Mononuclear cell (primary cell): ENCODE measurements around the gene ASCL2. TPM values are rescaled to one million over a fixed set of nuclear protein-coding genes. Genes with fewer than 3 reads are reported as not detected.
A peak's percentile ranks its signal among the peaks of the same experiment; 100 is the strongest.

Source experiments
- H3K27me3 ChIP-seq: 2 replicates; pipeline ENCODE4 v1.6.0; 2011; ENCODE audit warnings: low read length, control low read depth; ENCODE audit not compliant: insufficient read depth
- H3K4me1 ChIP-seq: 2 replicates; pipeline ENCODE4 v1.5.1; 2011; ENCODE audit warnings: mild to moderate bottlenecking, low read length, control low read depth; ENCODE audit not compliant: insufficient read depth
- H3K4me3 ChIP-seq: 2 replicates; pipeline ENCODE4 v1.5.1; 2011; ENCODE audit warnings: mild to moderate bottlenecking, low read length, moderate library complexity
- H3K9me3 ChIP-seq: 2 replicates; pipeline ENCODE4 v1.5.1; 2011; ENCODE audit warnings: low read depth, mild to moderate bottlenecking, control low read depth, low read length
- total RNA-seq: library from RNA; depleted of rRNA; stranded (reverse); fragments of >200 nt; gene quantifications from one replicate; pipeline ENCODE4 v1.2.3, GENCODE V29; 2012

ASCL2 gene
- total RNA-seq, 1 donor = 2.3 TPM

DNA sequence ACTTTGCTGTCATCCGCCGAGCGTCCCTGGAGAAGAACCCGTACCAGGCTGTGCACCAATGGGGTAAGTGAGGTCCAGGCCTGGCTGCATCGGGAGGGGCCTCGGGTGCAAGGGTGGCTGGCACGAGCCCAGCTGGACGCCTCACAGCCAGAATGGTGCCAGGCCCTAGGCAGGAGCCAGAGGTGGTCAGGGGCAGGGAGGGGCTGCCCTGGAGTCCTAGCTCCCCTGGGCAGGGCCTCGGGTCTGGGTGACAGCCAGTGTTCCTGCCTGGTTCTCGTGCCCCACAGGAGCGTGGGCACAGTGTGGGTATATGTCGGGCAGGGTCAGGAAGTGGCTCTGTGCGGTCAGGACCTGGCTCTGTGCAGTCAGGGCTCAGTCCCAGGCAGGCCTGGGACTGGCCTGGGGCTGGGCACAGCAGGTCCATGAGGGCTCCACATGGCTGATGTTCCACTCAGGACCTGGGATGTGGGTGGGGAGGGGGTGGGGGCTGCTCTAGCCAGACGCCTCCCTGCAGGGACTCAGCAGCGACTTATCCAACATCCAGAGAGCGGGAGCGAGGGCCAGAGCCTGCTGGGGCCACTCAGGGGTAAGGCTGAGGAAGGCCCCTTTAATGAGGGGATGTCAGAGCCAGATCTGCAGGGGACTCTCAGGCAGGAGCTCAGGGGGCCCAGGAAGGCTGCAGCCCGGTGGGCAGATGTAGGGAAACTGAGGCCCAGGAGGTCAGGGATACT, 32.7 kb upstream of the ASCL2 start:
- Histone ChIP-seq H3K9me3 (no peaks in the 10 kb centered on the region), H3K4me1 (peaks cover 77% of the 10 kb centered on the region), H3K4me3 (peak overlapping the region; percentile 62), H3K27me3 (no peaks in the 10 kb centered on the region)

DNA sequence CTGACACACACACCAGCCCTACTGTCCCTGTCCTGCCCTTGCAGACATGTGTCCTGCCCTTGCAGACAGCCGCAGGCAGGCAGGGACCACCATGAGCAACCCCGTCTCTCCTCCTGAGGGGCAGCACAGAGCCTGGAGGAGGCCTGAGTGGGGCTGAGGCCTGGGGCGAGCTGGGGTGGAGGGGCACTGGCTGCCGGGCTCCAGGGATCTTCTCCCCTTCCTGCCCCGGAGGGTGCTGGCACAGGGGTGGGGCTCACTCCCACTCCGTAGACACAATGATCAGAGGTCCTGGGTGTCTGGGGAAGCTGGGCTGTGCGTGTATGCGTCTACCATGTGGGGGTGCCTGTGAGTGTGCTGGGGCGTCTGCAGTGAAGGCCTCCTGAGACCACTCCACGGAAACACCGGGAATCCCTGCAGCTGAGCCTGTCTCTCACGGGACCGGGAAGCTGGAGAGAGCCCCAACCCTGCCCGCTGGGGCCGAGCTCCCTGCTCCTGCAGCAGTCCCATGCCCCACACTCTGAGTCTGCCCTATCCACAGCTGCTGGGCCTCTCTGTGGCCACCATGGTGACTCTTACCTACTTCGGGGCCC, 32.0 kb upstream of the ASCL2 start:
- Histone ChIP-seq H3K9me3 (no peaks in the 10 kb centered on the region), H3K4me3 (peak overlapping the region; percentile 62), H3K4me1 (peaks cover 74% of the 10 kb centered on the region), H3K27me3 (no peaks in the 10 kb centered on the region)

DNA sequence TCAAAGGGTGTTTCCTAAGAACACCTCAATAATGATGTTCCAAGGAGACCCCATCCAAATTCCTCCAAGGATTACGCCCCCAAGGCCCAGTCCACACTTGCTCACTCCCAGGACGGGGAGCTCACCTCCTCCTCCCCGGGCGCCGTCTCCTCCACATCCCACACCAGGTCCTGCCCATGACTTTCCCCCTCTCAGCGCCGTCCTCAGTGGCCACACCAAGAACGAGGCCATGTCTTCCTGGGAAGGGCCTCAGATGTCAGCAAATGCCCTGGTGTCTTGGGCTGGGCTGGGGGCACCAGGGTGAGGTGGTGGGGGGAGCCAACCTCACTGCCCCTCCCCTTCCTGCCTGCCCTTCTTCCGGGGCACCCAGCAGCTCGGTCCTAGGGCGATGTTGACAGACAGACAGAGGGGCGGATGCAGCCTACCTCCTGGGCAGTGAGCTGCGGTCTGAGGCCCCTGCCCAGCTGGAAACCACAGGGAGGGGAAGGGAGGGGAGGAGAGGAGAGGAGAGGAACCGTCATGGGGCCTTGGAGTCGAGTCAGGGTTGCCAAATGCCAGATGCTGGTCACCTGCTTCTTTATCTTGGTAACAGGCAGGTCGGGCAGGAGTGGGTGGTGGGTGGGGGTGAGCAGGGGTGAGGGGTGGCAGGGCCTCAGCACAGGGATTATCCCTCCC, 31.4 kb upstream of the ASCL2 start, which contains the start of the genes C11orf21 and TSPAN32:
Gene C11orf21, minus strand, starts transcription at position 288 of the 675 bp plus-strand sequence. Its CDS starts 110 bp downstream, at position 178.
Gene TSPAN32, plus strand, starts transcription at position 383 of the 675 bp plus-strand sequence. Its CDS starts 137 bp downstream, at position 520.
- Histone ChIP-seq H3K27me3 (no peaks in the 10 kb centered on the region), H3K9me3 (no peaks in the 10 kb centered on the region), H3K4me1 (peaks cover 67% of the 10 kb centered on the region), H3K4me3 (peak within 1 kb of the TSS; percentile 62)

DNA sequence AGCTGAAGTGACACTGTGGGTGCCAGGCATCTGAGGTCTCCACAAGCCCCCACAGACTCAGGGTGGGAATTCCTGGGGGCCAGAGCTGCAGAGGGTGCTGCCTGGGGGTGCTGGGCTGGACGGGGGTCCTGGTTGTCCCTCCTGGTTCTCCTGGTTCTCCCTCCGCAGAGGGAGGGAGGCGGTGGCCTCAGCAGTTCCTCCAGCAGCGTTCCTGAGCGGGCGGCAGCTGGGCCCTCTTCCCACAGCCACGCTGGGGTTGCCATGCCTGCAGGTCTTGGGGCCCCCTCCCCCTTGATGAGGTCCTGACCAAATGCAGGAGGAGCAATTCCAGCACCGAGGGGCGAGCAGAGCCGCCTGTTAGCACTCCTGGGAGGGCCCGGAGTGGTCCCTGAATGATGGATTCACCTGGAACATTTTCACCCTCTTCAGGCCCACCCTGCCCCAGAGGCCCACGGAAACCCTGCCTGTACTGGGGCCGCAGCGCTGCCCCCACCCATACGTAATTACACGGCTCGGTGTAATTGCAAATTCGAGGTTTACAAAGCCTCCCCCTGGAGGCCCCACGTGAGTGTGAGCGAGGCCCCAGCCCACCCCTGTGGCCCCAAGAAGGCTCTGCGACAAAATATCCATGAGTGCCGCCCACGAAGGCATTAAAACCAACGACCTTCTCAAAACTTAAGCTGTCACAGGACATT, 30.7 kb upstream of the ASCL2 start:
- Histone ChIP-seq H3K9me3 (no peaks in the 10 kb centered on the region), H3K4me3 (peak overlapping the region; percentile 62), H3K27me3 (no peaks in the 10 kb centered on the region), H3K4me1 (peaks cover 60% of the 10 kb centered on the region)

DNA sequence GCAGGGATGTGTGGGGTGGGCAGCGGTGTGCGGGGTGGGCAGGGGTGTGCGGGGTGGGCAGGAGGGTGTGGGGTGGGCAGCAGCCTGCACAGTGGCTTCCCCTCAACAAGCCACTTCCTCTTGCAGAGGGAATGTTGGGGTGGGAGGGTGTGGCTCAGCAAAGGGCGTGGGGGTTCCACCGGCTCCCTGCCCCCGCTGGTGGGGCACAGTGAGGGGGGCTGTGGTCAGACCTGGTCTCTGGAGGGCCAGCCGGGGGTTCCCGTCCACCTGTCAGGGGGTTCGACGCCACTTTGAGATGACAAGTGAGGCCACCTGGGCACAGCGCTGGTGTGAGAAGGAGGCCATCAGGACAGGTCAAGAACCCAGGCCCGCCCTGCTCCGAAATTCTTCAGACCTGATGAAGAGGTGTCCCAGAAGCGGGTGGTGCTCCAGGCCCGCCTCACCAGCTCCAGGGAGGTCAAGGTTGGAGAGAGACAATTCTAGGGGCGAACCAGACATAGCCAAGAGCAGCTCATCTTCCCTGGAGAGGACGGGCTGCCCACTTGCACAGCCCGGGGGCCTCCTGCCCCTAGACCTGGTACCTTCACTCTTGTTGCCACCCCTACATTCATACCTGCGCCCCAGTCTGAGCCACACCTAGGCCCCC, 30.0 kb upstream of the ASCL2 start:
- H3K27me3 ChIP-seq = no peaks in the 10 kb centered on the region
- no peaks in the 10 kb centered on the region for H3K9me3 ChIP-seq
- H3K4me3 ChIP-seq = peak overlapping the region; percentile 62
- H3K4me1 ChIP-seq = peaks cover 54% of the 10 kb centered on the region

DNA sequence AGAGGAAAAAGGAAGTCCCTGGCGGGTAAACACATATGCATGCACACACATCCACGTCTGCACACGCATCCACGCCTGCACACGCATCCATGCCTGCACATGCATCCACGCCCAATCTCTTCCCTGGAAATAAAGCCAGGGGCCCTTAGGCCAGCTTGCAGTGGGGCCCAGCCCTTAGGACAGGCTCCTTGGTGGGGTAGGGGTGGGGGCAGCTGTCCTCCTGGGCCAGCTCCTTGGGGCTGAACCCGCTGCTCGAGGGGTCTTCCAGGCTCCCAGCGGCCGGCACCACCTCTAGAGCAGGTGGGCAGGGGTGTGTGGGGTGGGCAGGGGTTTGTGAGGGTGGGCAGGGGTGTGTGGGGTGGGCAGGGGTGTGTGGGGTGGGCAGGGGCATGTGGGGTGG, 29.4 kb upstream of the ASCL2 start:
- H3K27me3 ChIP-seq = no peaks in the 10 kb centered on the region
- H3K9me3 ChIP-seq = no peaks in the 10 kb centered on the region
- H3K4me1 ChIP-seq = peaks cover 50% of the 10 kb centered on the region
- H3K4me3 ChIP-seq = no peak overlapping the region

DNA sequence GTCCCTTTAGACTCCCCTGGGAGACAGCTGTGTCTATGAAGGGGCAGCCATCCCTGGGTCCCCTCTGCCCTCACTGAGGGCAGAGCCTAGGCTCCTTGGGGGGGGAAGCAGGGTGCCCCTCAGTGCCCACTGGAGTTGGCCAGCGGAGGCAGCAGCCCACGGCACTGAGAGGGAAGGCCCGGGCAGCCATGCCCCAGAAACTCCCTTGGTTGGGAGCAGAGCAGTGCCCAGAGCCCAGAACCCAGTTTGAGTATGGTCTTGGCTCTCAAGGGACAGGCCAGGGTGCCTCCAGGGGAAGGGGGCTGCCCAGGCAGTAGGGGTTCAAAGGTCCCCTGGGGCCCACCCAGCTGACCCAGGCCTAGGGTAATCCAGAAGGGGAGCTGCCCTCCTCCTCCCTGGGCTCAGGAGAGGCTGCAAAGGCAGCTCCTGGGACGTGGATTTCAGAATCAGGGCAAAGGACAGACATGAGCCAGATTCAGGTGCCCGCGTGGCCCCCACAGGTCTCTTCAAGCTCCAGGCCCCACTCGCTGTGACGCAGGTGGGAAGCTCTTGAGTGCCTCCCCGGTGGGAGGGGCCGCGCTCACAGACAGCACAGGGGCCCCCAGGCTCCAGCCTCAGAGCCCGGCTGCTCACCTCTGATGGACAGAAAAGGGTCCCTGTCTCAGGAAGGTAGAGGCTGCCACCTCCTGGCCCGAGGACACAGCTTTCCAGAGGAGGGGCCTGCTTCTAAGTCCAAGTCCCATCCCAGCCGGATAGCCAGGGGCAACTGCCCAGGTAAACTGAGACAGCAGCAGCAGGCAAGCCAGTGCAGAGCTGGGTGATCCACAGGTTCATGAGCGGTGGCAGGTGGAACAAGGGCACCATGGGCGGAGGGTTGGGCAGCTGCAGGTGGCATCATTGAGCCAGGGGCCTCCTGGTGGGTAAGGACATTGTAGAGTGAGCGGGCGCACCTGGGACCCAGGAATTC, 28.7 kb upstream of the ASCL2 start:
- no peaks in the 10 kb centered on the region for H3K9me3 ChIP-seq
- no peak overlapping the region for H3K4me3 ChIP-seq
- H3K27me3 ChIP-seq = no peaks in the 10 kb centered on the region
- peaks cover 50% of the 10 kb centered on the region for H3K4me1 ChIP-seq

DNA sequence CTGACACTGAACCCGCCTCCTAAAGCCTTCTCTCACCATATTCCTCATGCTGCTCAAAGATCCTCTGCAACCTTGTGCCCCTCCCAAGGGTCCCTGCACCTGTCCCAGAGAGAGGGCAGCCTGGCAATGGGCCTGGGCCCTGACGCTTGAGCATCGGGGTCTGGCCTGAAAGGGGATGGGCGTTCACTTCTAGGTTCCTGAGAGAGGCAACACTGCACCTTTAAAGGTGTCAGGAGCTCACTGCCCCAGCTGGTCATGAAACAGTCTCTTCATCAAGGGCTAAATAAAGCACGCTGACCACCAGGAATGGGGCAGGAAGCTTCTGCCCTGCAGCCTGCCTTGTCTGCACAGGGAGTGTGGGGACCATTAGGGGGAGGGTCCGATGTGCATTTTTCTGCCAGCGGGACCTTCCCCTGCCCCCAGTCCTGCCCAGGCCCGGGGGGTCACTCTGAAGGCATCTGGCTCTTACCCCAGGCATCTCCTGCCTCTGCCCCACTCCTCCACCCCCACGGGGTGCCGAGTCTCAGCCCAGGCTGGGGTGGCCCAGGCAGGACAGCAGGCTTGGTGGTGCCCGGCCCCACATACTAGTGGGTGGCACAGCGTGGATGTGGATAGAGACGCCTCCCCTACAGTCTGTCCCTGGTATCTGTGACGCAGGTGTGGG, 27.9 kb upstream of the ASCL2 start:
- Histone ChIP-seq H3K27me3 (no peaks in the 10 kb centered on the region), H3K9me3 (no peaks in the 10 kb centered on the region), H3K4me1 (peaks cover 50% of the 10 kb centered on the region), H3K4me3 (no peak overlapping the region)

DNA sequence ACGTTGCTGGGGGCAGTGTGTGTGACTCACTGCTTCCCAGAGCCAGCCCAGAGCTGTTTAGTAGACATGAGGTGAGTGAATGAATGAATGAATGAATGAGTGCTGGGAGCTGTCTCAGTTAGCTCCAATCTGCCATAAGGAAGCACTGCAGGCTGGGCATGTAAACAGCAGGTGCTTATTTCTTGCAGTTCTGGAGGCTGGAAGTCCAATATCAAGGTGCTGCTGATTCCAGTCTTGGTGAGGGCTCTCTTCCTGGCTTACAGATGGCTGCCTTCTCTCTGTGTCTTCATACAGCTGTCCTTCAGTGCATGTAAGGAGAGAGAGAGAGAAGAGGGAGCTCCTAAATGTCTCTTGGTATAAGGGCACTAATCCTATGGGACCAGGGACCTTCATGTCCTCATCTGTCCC, 27.2 kb upstream of the ASCL2 start:
- H3K4me3 ChIP-seq = no peak overlapping the region
- peaks cover 44% of the 10 kb centered on the region for H3K4me1 ChIP-seq
- H3K27me3 ChIP-seq = no peaks in the 10 kb centered on the region
- no peaks in the 10 kb centered on the region for H3K9me3 ChIP-seq

DNA sequence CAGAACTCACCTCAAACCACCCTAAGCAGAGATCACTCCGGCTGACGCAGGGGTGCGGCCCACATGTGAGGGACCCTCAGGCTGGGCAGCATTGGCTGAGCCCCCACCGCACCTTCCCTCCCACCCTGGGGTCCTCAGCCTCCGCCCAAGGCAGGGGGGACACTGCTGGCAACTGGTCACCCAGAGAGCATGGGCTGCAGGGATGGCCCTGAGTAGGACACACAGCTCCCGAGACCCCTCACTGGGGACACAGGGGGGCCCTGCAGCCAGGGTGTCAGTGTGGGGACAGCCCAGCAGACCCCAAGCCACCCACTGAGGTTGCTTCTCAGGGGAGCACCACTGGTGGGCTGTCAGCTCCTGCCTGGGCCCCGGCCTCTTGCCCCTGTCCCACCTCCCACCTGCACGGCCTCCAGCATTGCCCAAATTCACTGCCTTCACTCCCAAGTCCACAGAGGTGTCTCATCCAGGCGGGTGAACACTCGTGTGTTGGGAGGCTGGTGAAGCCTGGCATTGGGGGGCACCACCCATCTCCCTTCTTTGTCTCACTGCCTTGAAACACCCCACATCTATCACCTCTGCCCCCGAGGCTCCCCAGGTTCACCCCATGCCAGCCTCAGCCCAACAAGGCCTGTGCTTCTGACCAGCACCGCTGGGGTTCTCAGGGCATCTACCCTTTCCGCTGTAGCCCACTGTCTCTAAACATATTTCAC, 26.7 kb upstream of the ASCL2 start:
- no peak overlapping the region for H3K4me3 ChIP-seq
- peaks cover 43% of the 10 kb centered on the region for H3K4me1 ChIP-seq
- no peaks in the 10 kb centered on the region for H3K27me3 ChIP-seq
- no peaks in the 10 kb centered on the region for H3K9me3 ChIP-seq

DNA sequence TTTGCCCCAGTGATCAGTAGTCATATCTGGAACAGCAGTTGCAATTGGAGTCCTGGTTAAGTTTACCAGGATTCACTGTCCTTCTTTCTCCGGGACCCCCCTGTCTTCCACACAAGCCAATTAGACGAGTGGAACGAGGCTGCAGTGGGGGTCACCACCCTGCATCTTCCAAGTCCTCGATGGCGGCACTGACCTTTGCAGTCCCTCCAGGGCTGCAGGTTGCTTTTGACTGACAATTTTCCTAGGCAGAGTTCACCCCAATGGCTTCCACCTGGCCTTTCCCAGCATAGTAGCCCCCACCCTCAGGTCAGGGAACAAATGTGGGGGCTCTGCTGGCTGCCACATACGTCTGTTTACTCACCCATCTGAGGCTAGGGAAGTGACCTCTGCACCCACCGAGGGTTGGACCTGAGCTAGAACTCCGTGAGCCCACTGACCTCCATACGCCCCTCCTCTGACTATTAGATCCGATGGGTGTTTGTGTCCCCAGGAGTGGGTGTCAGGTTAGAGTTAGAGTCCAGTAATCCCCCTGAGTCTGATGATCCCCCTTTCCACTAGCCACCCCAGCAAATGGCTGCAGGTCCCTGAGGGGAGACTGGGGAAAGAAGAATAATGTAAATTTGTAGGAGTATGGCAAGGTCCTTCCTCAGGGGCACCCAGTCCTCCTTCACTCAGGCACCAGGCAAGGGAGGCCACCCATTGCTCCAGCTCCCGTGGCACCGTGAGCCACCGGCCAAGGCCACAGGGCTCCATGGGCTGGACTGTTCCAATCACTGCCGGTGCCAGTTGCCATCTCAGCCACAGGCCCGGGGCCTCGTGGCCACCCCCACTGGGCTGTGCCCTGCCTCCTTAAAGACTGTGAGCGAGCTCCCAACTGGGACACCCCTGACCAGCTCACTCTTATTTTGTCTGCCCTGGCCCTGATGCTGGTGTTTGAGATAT, 25.9 kb upstream of the ASCL2 start:
- Histone ChIP-seq H3K27me3 (no peaks in the 10 kb centered on the region), H3K9me3 (no peaks in the 10 kb centered on the region), H3K4me1 (peaks cover 43% of the 10 kb centered on the region), H3K4me3 (no peak overlapping the region)

DNA sequence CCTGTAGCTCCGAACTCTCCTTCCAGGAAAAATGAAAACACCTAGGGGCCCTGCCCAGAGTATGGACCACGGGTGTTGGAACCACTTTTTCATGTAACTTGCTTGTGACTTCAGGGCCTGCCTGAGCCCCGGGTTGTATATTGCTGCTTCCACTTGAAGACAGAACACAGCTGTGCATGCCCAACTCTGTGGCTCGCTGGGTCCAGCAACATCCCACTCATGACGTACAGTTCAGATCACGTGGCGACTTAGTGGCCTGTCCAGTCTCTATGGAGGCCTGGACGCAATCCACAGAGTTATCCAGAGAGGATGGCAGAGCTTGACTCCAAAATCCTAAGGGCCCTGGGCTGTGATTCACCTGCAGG, 24.5 kb upstream of the ASCL2 start:
- H3K4me3 ChIP-seq = no peak overlapping the region
- H3K9me3 ChIP-seq = no peaks in the 10 kb centered on the region
- peaks cover 38% of the 10 kb centered on the region for H3K4me1 ChIP-seq

More for the DNA sequence above, 24.5 kb upstream of the ASCL2 start:
- H3K27me3 ChIP-seq = no peaks in the 10 kb centered on the region
